ENCODE results near the gene LRP4.

DNA sequence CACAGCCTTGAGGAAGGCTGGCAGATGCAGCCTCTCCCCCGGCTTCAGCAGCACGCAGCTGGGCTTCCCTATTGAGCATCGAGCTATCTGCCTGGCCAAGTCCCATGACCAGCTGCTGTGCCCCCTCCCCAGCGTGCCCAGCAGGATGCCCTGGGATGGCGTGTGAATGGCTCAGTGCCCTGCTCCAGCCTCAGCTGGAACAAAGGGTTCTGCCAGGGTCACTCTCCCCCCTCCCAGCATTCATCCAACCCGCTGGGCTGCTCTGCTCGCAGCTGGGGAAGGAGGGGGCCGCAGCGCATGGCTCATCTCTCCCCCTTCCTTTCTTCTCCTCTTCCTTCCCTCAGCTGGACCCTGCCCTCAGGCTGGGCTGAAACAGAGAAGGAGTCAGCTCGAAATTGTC lies 14.5 kb downstream of the LRP4 start:
- no peak for TF ChIP-seq POLR2A (IDR thresholded peaks at IDR 0.05; ENCODE audit: low read depth, low read length)
- no peak for TF ChIP-seq POLR2AphosphoS5 (IDR thresholded peaks at IDR 0.05; ENCODE audit: low read depth, low read length)
- no peak for TF ChIP-seq POU2F2 (IDR thresholded peaks at IDR 0.05; ENCODE audit: low read depth, low read length)
